Esophagus muscularis mucosa (tissue), 3 donors: Measurements from ENCODE around the gene ANP32A.

Experiments used
- CTCF ChIP-seq, 3 experiments: fragments of 200-600 bp in 2 of 3; fragments of 450-650 bp in 1 of 3; sonication (generic) in 2 of 3; IDR thresholded peaks; one replicate each; pipeline ENCODE4 v1.5.1; 2017 to 2019; ENCODE audit warnings: antibody characterized with exemption in 3 of 3, mild to moderate bottlenecking in 2 of 3, moderate library complexity in 1 of 3
- POLR2A ChIP-seq: fragments of 450-650 bp; IDR thresholded peaks from one replicate; pipeline ENCODE4 v1.6.1; 2017; ENCODE audit warnings: antibody characterized with exemption, moderate library complexity, mild to moderate bottlenecking, low read depth

GRCh38 chr15:68785541-68785940, 35.2 kb downstream of the ANP32A start:
- no peak for TF ChIP-seq POLR2A
- no peak for TF ChIP-seq CTCF (IDR thresholded peaks at IDR 0.05)
